Eye (tissue), 1 donor: ENCODE data around the gene CPSF6.
"Not testable (repeated sequence)": the region's sequence is repeated elsewhere in the genome, so short reads cannot be mapped to it uniquely, and the experiment has no call there.

Experiments
- DNase-seq: peaks from one replicate; pipeline ENCODE4 v3.0.0-alpha.2; 2015

Gene CPSF6

GRCh38 chr12:69239352-69239921 is at the start of gene CPSF6:
Gene CPSF6, plus strand, starts transcription at chr12:69239569. Its CDS starts 78 bp downstream, at chr12:69239647.
- DNase-seq, result peak; percentile 99

- DNase-seq, result no peak
These were observed 42.8 kb upstream of the CPSF6 start for GRCh38 chr12:69196302-69197288.

GRCh38 chr12:69199976-69200375 is 39.4 kb upstream of the CPSF6 start:
- DNase-seq, result not testable (repeated sequence)

- peak; percentile 45 for DNase-seq
These were observed 35.2 kb upstream of the CPSF6 start for GRCh38 chr12:69204191-69204590.

- DNase-seq, result no peak
These were observed 28.7 kb upstream of the CPSF6 start for GRCh38 chr12:69210661-69211060.

GRCh38 chr12:69211160-69211559 is 28.2 kb upstream of the CPSF6 start:
- DNase-seq, result no peak

- DNase-seq, result no peak
These were observed 25.2 kb upstream of the CPSF6 start for GRCh38 chr12:69214169-69214568.

- no peak for DNase-seq
These were observed 14.0 kb upstream of the CPSF6 start for GRCh38 chr12:69225251-69225910.

- no peak for DNase-seq
These were observed 7.9 kb upstream of the CPSF6 start for GRCh38 chr12:69231479-69231878.

- no peak for DNase-seq
These were observed 599 bp upstream of the CPSF6 start for GRCh38 chr12:69238589-69239351.

- peak; percentile 85 for DNase-seq
These were observed 707 bp downstream of the CPSF6 start for GRCh38 chr12:69239922-69240630.

- DNase-seq, result peak; percentile 60
These were observed 1.2 kb downstream of the CPSF6 start for GRCh38 chr12:69240631-69240995.

- peak; percentile 52 for DNase-seq
These were observed 2.2 kb downstream of the CPSF6 start for GRCh38 chr12:69241438-69242092.

GRCh38 chr12:69243099-69244084 is 4.0 kb downstream of the CPSF6 start:
- DNase-seq, result no peak

GRCh38 chr12:69247268-69248018 is 8.1 kb downstream of the CPSF6 start:
- DNase-seq, result no peak

GRCh38 chr12:69252033-69252432 is 12.7 kb downstream of the CPSF6 start:
- no peak for DNase-seq

- DNase-seq, result peak; percentile 71
These were observed 14.7 kb downstream of the CPSF6 start for GRCh38 chr12:69254046-69254445.

- DNase-seq, result no peak
These were observed 15.5 kb downstream of the CPSF6 start for GRCh38 chr12:69254862-69255261.

- no peak for DNase-seq
These were observed 19.3 kb downstream of the CPSF6 start for GRCh38 chr12:69258655-69259054.
